B cell (primary cell): ENCODE data around the gene IGF2BP3. TPM values are rescaled to one million over a fixed set of nuclear protein-coding genes. Genes with fewer than 3 reads are reported as not detected.

Source experiments
- ATAC-seq: fragments of 200-7000 bp; cut with Tn5 transposase; one replicate; pipeline ENCODE4 v1.10.0; 2021; ENCODE audit warnings: low read depth, mild to moderate bottlenecking, moderate number of reproducible peaks, moderate library complexity
- CTCF ChIA-PET: fragments of 350-600 bp; sonication (Branson Sonifier 250); formaldehyde crosslinking; loops from one replicate; lab custom pipeline; 2021; ENCODE audit warnings: antibody characterized with exemption, inconsistent platforms; lab: Charles Lee
- POLR2A ChIA-PET: fragments of 350-600 bp; sonication (Branson Sonifier 250); formaldehyde crosslinking; loops from one replicate; lab custom pipeline; 2021; ENCODE audit warnings: antibody characterized with exemption; lab: Charles Lee
- DNase-seq: peaks from one replicate; pipeline ENCODE4 v3.0.0; 2013
- H2AFZ ChIP-seq: 2 replicates; pipeline ENCODE4 v1.6.1; 2012; ENCODE audit warnings: mild to moderate bottlenecking, low read depth, low read length; ENCODE audit not compliant: insufficient read depth, poor library complexity, severe bottlenecking
- H3K27ac ChIP-seq, 2 donors: 1 replicate in 1 of 2; 2 replicates in 1 of 2; pipeline ENCODE4 v1.5.1; 2012 to 2013; ENCODE audit warnings: low read length in 2 of 2, mild to moderate bottlenecking in 2 of 2, moderate library complexity in 1 of 2
- H3K27me3 ChIP-seq, 4 experiments: fragments of 200-600 bp in 1 of 4; sonication (generic) in 1 of 4; replicated peaks in 1 of 4; 1 replicate in 2 of 4; 2 replicates in 2 of 4; pipeline versions ENCODE4 v1.6.1 to v1.7.0; 2013 to 2016; ENCODE audit warnings: low read length in 3 of 4, mild to moderate bottlenecking in 2 of 4, mixed read lengths in 1 of 4, moderate library complexity in 1 of 4; ENCODE audit not compliant: insufficient read depth in 4 of 4, control insufficient read depth in 3 of 4; ENCODE audit errors: control extremely low read depth in 1 of 4
- H3K36me3 ChIP-seq, 2 experiments: replicated peaks in 1 of 2; 1 replicate in 1 of 2; 2 replicates in 1 of 2; pipeline versions ENCODE4 v1.6.1 to v1.7.1; 2013; ENCODE audit warnings: low read length in 1 of 2; ENCODE audit not compliant: insufficient read depth in 2 of 2, control insufficient read depth in 1 of 2; ENCODE audit errors: control extremely low read depth in 1 of 2, extremely low read depth in 1 of 2
- H3K4me1 ChIP-seq, 2 donors: fragments of 200-600 bp in 1 of 2; sonication (generic) in 1 of 2; 1 replicate in 1 of 2; 2 replicates in 1 of 2; pipeline versions ENCODE4 v1.5.1 to v1.6.1; 2013 to 2017; ENCODE audit warnings: low read length in 2 of 2; ENCODE audit not compliant: control insufficient read depth in 2 of 2, insufficient read depth in 2 of 2
- H3K4me2 ChIP-seq: replicated peaks from 2 replicates; pipeline ENCODE3; 2012; ENCODE audit warnings: mild to moderate bottlenecking, low read depth, low read length; ENCODE audit not compliant: poor library complexity, severe bottlenecking
- H3K4me3 ChIP-seq, 5 experiments: fragments of 200-600 bp in 1 of 5; sonication (generic) in 1 of 5; 1 replicate in 3 of 5; 2 replicates in 2 of 5; pipeline versions ENCODE4 v1.5.1 to v1.7.0; 2011 to 2016; ENCODE audit warnings: low read length in 4 of 5, mild to moderate bottlenecking in 4 of 5, low read depth in 2 of 5, control low read depth in 1 of 5, moderate library complexity in 1 of 5; ENCODE audit not compliant: insufficient read depth in 1 of 5; ENCODE audit errors: control extremely low read depth in 1 of 5, extremely low read depth in 1 of 5
- H3K79me2 ChIP-seq: fragments of 200-600 bp; sonication (generic); one replicate; pipeline ENCODE4 v1.6.0; 2016; ENCODE audit warnings: low read length; ENCODE audit not compliant: control insufficient read depth, insufficient read depth
- H3K9ac ChIP-seq: fragments of 200-600 bp; sonication (generic); 2 replicates; pipeline ENCODE4 v1.6.1; 2017; ENCODE audit warnings: mild to moderate bottlenecking, low read length, moderate library complexity
- H3K9me3 ChIP-seq, 3 donors: one replicate each; pipeline versions ENCODE4 v1.6.1 to v1.7.1; 2013; ENCODE audit warnings: low read length in 2 of 3; ENCODE audit not compliant: control insufficient read depth in 2 of 3, insufficient read depth in 1 of 3; ENCODE audit errors: control extremely low read depth in 1 of 3
- H4K20me1 ChIP-seq: 2 replicates; pipeline ENCODE4 v1.6.0; 2012; ENCODE audit warnings: mild to moderate bottlenecking, low read length; ENCODE audit not compliant: insufficient read depth, control insufficient read depth, poor library complexity, severe bottlenecking
- H3K27ac Mint-ChIP-seq: one replicate; pipeline ENCODE4 v1.8.0; 2021; ENCODE audit warnings: mixed read lengths
- H3K27me3 Mint-ChIP-seq: one replicate; pipeline ENCODE4 v1.8.0; 2021; ENCODE audit warnings: mixed read lengths
- H3K4me1 Mint-ChIP-seq: one replicate; pipeline ENCODE4 v1.8.0; 2021; ENCODE audit warnings: mixed read lengths
- H3K4me3 Mint-ChIP-seq: one replicate; pipeline ENCODE4 v1.8.0; 2021; ENCODE audit warnings: mixed read lengths
- H3K9me3 Mint-ChIP-seq: one replicate; pipeline ENCODE4 v1.8.0; 2022; ENCODE audit warnings: mixed read lengths; ENCODE audit not compliant: insufficient read depth
- EZH2 ChIP-seq: IDR thresholded peaks from 2 replicates; pipeline ENCODE4 v1.6.1; 2012; ENCODE audit warnings: borderline replicate concordance, low read depth, mild to moderate bottlenecking, moderate library complexity, low read length; ENCODE audit not compliant: insufficient read depth, poor library complexity, severe bottlenecking
- WGBS: methylation state at CpG from one replicate; pipeline ENCODE4 v1.1.5; 2013; ENCODE audit warnings: missing lambda C conversion rate; ENCODE audit not compliant: insufficient coverage; 5-methylcytosine and 5-hydroxymethylcytosine counted together
- intact Hi-C: fragments of 100-400 bp; cut with micrococcal nuclease; formaldehyde crosslinking; loops from one replicate; pipeline ENCODE4 v1.10.0; 2022
- polyA plus RNA-seq: library from polyadenylated mRNA; depleted of rRNA; stranded (reverse); fragments of >200 nt; gene quantifications from 2 replicates; pipeline ENCODE4 v1.2.3, GENCODE V29; 2012
- total RNA-seq, 2 donors: library from RNA; stranded (reverse); fragments of 120-200 nt in 1 of 2; gene quantifications; 1 replicate in 1 of 2; 2 replicates in 1 of 2; pipeline versions ENCODE4 v1.2.3 to v1.2.4, GENCODE V29; 2013 to 2022
- TF ChIP-seq, protein P1 (sequence below): fragments of 200-600 bp; IDR thresholded peaks from one replicate; pipeline ENCODE4 v1.8.0; 2022; ENCODE audit warnings: antibody characterized with exemption, mild to moderate bottlenecking

IGF2BP3 gene
- total and polyA plus RNA-seq, 2 donors (not counting 1 experiment from before 2014, with no cell fraction given): 0.63 to 10.0 TPM

GRCh38 chr7:23443974-23444373 lies 26.3 kb downstream of the IGF2BP3 start:
- intact Hi-C loops: no loop called here
- ChIA-PET POLR2A (no interaction called here), CTCF (no interaction called here)
- no peaks in the 10 kb centered on the region for H3K9me3 Mint-ChIP-seq
- no peak overlapping the region for H3K27ac ChIP-seq
- H4K20me1 ChIP-seq: no peaks in the 10 kb centered on the region
- peaks cover 3% of the 10 kb centered on the region for H3K4me1 Mint-ChIP-seq
- no peaks in the 10 kb centered on the region for H3K79me2 ChIP-seq
- TF ChIP-seq, protein P1, sequence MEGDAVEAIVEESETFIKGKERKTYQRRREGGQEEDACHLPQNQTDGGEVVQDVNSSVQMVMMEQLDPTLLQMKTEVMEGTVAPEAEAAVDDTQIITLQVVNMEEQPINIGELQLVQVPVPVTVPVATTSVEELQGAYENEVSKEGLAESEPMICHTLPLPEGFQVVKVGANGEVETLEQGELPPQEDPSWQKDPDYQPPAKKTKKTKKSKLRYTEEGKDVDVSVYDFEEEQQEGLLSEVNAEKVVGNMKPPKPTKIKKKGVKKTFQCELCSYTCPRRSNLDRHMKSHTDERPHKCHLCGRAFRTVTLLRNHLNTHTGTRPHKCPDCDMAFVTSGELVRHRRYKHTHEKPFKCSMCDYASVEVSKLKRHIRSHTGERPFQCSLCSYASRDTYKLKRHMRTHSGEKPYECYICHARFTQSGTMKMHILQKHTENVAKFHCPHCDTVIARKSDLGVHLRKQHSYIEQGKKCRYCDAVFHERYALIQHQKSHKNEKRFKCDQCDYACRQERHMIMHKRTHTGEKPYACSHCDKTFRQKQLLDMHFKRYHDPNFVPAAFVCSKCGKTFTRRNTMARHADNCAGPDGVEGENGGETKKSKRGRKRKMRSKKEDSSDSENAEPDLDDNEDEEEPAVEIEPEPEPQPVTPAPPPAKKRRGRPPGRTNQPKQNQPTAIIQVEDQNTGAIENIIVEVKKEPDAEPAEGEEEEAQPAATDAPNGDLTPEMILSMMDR: no peak
- no peak for TF ChIP-seq EZH2
- H3K27me3 Mint-ChIP-seq: peaks cover 3% of the 10 kb centered on the region
- H3K4me1 ChIP-seq: no peaks in the 10 kb centered on the region
- H3K9me3 ChIP-seq: no peaks in the 10 kb centered on the region
- H3K27ac Mint-ChIP-seq: no peak overlapping the region
- no peak overlapping the region for H3K4me3 Mint-ChIP-seq
- H3K27me3 ChIP-seq: no peaks in the 10 kb centered on the region
- no CpG with 5 or more reads among the region's 1 CpG for WGBS
- no peak for ATAC-seq
- H3K36me3 ChIP-seq: no peaks in the 10 kb centered on the region
- no peak overlapping the region for H3K4me3 ChIP-seq
- no peak overlapping the region for H2AFZ ChIP-seq
- no peak for DNase-seq
- no peak overlapping the region for H3K9ac ChIP-seq
- H3K4me2 ChIP-seq: no peak overlapping the region

DNA sequence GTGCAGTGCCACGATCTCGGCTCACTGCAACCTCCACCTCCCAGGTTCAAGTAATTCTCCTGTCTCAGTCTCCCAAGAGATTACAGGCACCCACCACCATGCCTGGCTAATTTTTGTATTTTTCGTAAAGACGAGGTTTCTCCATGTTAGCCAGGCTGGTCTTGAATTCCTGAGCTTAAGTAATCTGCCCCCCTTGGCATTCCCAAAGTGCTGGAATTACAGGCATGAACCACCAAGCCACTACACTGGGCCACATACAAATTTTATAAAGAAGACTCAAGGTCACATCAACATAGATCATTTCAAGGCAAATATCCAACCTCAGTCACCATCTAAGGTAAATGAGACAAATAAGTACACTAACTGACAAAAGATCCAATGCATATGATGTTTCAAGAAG lies 32.1 kb downstream of the IGF2BP3 start:
- 92% methylated on average over 4 of the region's 4 CpGs for WGBS
- no peak for DNase-seq
- Histone ChIP-seq H3K27ac (no peak overlapping the region), H3K36me3 (no peaks in the 10 kb centered on the region), H2AFZ (no peak overlapping the region), H3K79me2 (no peaks in the 10 kb centered on the region), H3K4me2 (no peak overlapping the region), H3K4me1 (no peaks in the 10 kb centered on the region), H3K9me3 (no peaks in the 10 kb centered on the region), H4K20me1 (no peaks in the 10 kb centered on the region), H3K9ac (no peak overlapping the region), H3K27me3 (no peaks in the 10 kb centered on the region), H3K4me3 (no peak overlapping the region)
- no peaks in the 10 kb centered on the region for H3K4me1 Mint-ChIP-seq
- H3K4me3 Mint-ChIP-seq: no peak overlapping the region
- no peak for ATAC-seq
- intact Hi-C loops: no loop called here
- H3K27ac Mint-ChIP-seq: no peak overlapping the region
- CTCF ChIA-PET: no interaction called here
- H3K9me3 Mint-ChIP-seq: no peaks in the 10 kb centered on the region
- peaks cover 11% of the 10 kb centered on the region for H3K27me3 Mint-ChIP-seq
- POLR2A ChIA-PET: no interaction called here
- TF ChIP-seq, protein P1: no peak
- TF ChIP-seq EZH2: no peak
